ENCODE data around the gene RPL18.

Gene RPL18

GRCh38 chr19:48614436-48615230 is 4.3 kb downstream of the RPL18 start, which contains the start of gene FAM83E:
Gene FAM83E (minus strand): TSS chr19:48615076. CDS start chr19:48613372, 1,704 bp downstream.
- DNase-seq (ENCODE audit: low read depth in 2 of 2) = no peak

- DNase-seq (ENCODE audit: low read depth in 2 of 2) = no peak
Measured at GRCh38 chr19:48613852-48614435, 5.0 kb downstream of the RPL18 start.

- no peak for DNase-seq (ENCODE audit: low read depth in 2 of 2)
Measured at GRCh38 chr19:48613024-48613851, 5.7 kb downstream of the RPL18 start.

- DNase-seq (ENCODE audit: low read depth in 2 of 2) = no peak
Measured at GRCh38 chr19:48611872-48612271, 7.1 kb downstream of the RPL18 start.

- DNase-seq (ENCODE audit: low read depth in 2 of 2) = no peak
Measured at GRCh38 chr19:48609571-48610108, 9.3 kb downstream of the RPL18 start.

GRCh38 chr19:48608798-48609263 is 10.1 kb downstream of the RPL18 start:
- DNase-seq (ENCODE audit: low read depth in 2 of 2) = no peak

GRCh38 chr19:48607359-48607755 is 11.6 kb downstream of the RPL18 start:
- no peak for DNase-seq (ENCODE audit: low read depth in 2 of 2)

- no peak for DNase-seq (ENCODE audit: low read depth in 2 of 2)
Measured at GRCh38 chr19:48606463-48607358, 12.3 kb downstream of the RPL18 start, which contains the start of gene SPACA4. Gene SPACA4 (plus strand): TSS chr19:48606742. CDS start chr19:48606979, 237 bp downstream.

GRCh38 chr19:48603850-48604249 is 15.1 kb downstream of the RPL18 start:
- DNase-seq (ENCODE audit: low read depth in 2 of 2) = no peak

- no peak for DNase-seq (ENCODE audit: low read depth in 2 of 2)
Measured at GRCh38 chr19:48603449-48603848, 15.5 kb downstream of the RPL18 start.

- no peak for DNase-seq (ENCODE audit: low read depth in 2 of 2)
Measured at GRCh38 chr19:48603001-48603400, 16.0 kb downstream of the RPL18 start.

- DNase-seq (ENCODE audit: low read depth in 2 of 2) = no peak
Measured at GRCh38 chr19:48600679-48601417, 18.1 kb downstream of the RPL18 start.

- DNase-seq (ENCODE audit: low read depth in 2 of 2) = no peak
Measured at GRCh38 chr19:48598996-48599700, 19.8 kb downstream of the RPL18 start.

- DNase-seq (ENCODE audit: low read depth in 2 of 2) = no peak
Measured at GRCh38 chr19:48596679-48597465, 22.1 kb downstream of the RPL18 start.

- no peak for DNase-seq (ENCODE audit: low read depth in 2 of 2)
Measured at GRCh38 chr19:48596237-48596636, 22.7 kb downstream of the RPL18 start.

- DNase-seq (ENCODE audit: low read depth in 2 of 2) = no peak
Measured at GRCh38 chr19:48595833-48596232, 23.1 kb downstream of the RPL18 start.

- DNase-seq (ENCODE audit: low read depth in 2 of 2) = no peak
Measured at GRCh38 chr19:48595171-48595570, 23.8 kb downstream of the RPL18 start.

- DNase-seq (ENCODE audit: low read depth in 2 of 2) = no peak
Measured at GRCh38 chr19:48591021-48591420, 28.0 kb downstream of the RPL18 start.

Measured in activated CD8-positive, alpha-beta memory T cell treated with anti-CD3 and anti-CD28 coated beads for 4 hours (primary cell).